Upper lobe of left lung (tissue), 6 donors: ENCODE data around the gene COG4. TPM values are rescaled to one million over a fixed set of nuclear protein-coding genes. Genes with fewer than 3 reads are reported as not detected.
"Not testable (repeated sequence)": the region's sequence is repeated elsewhere in the genome, so short reads cannot be mapped to it uniquely, and the experiment has no call there.

Source experiments
- ATAC-seq, 2 donors: fragments of 200-7000 bp; cut with Tn5 transposase; one replicate each; pipeline ENCODE4 v1.9.1; 2022; ENCODE audit warnings: mild to moderate bottlenecking in 2 of 2, moderate library complexity in 2 of 2; ENCODE audit not compliant: low FRiP score in 2 of 2
- DNase-seq, 2 donors: peaks; one replicate each; pipeline ENCODE4 v3.0.0-alpha.2; 2019 to 2020
- H3K27ac ChIP-seq, 4 donors: fragments of 200-600 bp; sonication (generic); one replicate each; pipeline ENCODE4 v1.5.1; 2016 to 2019
- H3K27me3 ChIP-seq, 4 donors: fragments of 200-600 bp; sonication (generic); one replicate each; pipeline ENCODE4 v1.5.1; 2017 to 2019
- H3K36me3 ChIP-seq, 4 donors: fragments of 200-600 bp; sonication (generic); one replicate each; pipeline ENCODE4 v1.5.1; 2016 to 2019
- H3K4me1 ChIP-seq, 4 donors: fragments of 200-600 bp; sonication (generic); one replicate each; pipeline ENCODE4 v1.5.1; 2018 to 2019
- H3K4me3 ChIP-seq, 4 donors: fragments of 200-600 bp; sonication (generic); one replicate each; pipeline ENCODE4 v1.5.1; 2017 to 2019; ENCODE audit warnings: mild to moderate bottlenecking in 2 of 4, moderate library complexity in 1 of 4
- H3K9me3 ChIP-seq, 4 donors: fragments of 200-600 bp; sonication (generic); one replicate each; pipeline ENCODE4 v1.5.1; 2018 to 2019
- EP300 ChIP-seq, 4 donors: sonication (generic); formaldehyde crosslinking; IDR thresholded peaks; one replicate each; pipeline ENCODE4 v1.5.1; 2017; ENCODE audit warnings: antibody characterized with exemption in 4 of 4, control low read depth in 2 of 4
- POLR2A ChIP-seq, 4 donors: fragments of 450-650 bp; IDR thresholded peaks; one replicate each; pipeline ENCODE4 v1.5.1; 2016 to 2017; ENCODE audit warnings: antibody characterized with exemption in 4 of 4, mild to moderate bottlenecking in 2 of 4
- POLR2AphosphoS5 ChIP-seq, 2 donors: sonication (generic); formaldehyde crosslinking; IDR thresholded peaks; one replicate each; pipeline ENCODE4 v1.5.1; 2017; ENCODE audit warnings: antibody characterized with exemption in 2 of 2
- WGBS, 2 donors: methylation state at CpG; one replicate each; pipeline ENCODE4 v1.1.5; 2017 to 2018; 5-methylcytosine and 5-hydroxymethylcytosine counted together
- total RNA-seq, 6 donors: library from RNA; depleted of rRNA in 4 of 6; stranded (reverse); fragments of >200 nt in 4 of 6; gene quantifications; one replicate each; pipeline versions ENCODE4 v1.1.0 to v1.2.1, GENCODE V29; 2016 to 2021
- TF ChIP-seq, protein P1 (sequence below), 6 experiments: fragments of 450-650 bp in 4 of 6; fragments of 200-600 bp in 2 of 6; sonication (generic) in 2 of 6; IDR thresholded peaks; one replicate each; pipeline ENCODE4 v1.5.1; 2016 to 2019; ENCODE audit warnings: antibody characterized with exemption in 6 of 6
- donor health status: DM: no; HTN: no; CAD: no; lungs with moderate emphysema.
- donor health status: DM: no; HTN: yes; CAD: no; lungs with severe emphysema.

COG4 gene
- total RNA-seq, 6 donors from 2014 or later = 35.0 to 111 (median 59.6) TPM

DNA sequence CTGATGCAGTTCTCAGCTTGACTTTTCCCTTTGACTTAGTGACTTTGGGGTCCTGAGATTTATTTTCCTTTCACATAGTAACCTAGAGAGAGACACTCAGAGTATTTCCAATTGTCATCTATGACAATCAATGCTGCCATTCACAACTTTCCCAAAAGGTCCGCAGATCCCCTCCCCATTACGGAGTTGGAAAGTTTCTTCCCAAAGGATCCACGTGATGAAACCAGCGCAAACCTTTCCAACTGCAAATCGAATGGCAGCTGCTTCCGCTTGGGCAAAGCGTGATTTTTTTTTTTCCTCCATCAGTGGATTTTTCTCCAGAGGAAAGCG is 69.5 kb downstream of the COG4 start:
- peak overlapping the region; percentile 83 to 99 (median 89) for H3K4me3 ChIP-seq
- DNase-seq = no peak
- peak overlapping the region; percentile 91 to 100 (median 97) for H3K27ac ChIP-seq
- H3K4me1 ChIP-seq = peaks cover 6 to 22% (median 13%) of the 10 kb centered on the region in 4 donors
- TF ChIP-seq EP300 (IDR thresholded peaks at IDR 0.05) (no peak), POLR2A (IDR thresholded peaks at IDR 0.05) (no peak), POLR2AphosphoS5 (IDR thresholded peaks at IDR 0.05) (no peak)
- TF ChIP-seq, protein P1, sequence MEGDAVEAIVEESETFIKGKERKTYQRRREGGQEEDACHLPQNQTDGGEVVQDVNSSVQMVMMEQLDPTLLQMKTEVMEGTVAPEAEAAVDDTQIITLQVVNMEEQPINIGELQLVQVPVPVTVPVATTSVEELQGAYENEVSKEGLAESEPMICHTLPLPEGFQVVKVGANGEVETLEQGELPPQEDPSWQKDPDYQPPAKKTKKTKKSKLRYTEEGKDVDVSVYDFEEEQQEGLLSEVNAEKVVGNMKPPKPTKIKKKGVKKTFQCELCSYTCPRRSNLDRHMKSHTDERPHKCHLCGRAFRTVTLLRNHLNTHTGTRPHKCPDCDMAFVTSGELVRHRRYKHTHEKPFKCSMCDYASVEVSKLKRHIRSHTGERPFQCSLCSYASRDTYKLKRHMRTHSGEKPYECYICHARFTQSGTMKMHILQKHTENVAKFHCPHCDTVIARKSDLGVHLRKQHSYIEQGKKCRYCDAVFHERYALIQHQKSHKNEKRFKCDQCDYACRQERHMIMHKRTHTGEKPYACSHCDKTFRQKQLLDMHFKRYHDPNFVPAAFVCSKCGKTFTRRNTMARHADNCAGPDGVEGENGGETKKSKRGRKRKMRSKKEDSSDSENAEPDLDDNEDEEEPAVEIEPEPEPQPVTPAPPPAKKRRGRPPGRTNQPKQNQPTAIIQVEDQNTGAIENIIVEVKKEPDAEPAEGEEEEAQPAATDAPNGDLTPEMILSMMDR (IDR thresholded peaks at IDR 0.05) = no peak
- WGBS, 2 donors = 0% methylated on average over 8 of the region's 8 CpGs
- peak in 1 of 2 donors; percentile 51 for ATAC-seq
- H3K36me3 ChIP-seq = no peaks in the 10 kb centered on the region
- no peaks in the 10 kb centered on the region for H3K9me3 ChIP-seq
- no peaks in the 10 kb centered on the region for H3K27me3 ChIP-seq

DNA sequence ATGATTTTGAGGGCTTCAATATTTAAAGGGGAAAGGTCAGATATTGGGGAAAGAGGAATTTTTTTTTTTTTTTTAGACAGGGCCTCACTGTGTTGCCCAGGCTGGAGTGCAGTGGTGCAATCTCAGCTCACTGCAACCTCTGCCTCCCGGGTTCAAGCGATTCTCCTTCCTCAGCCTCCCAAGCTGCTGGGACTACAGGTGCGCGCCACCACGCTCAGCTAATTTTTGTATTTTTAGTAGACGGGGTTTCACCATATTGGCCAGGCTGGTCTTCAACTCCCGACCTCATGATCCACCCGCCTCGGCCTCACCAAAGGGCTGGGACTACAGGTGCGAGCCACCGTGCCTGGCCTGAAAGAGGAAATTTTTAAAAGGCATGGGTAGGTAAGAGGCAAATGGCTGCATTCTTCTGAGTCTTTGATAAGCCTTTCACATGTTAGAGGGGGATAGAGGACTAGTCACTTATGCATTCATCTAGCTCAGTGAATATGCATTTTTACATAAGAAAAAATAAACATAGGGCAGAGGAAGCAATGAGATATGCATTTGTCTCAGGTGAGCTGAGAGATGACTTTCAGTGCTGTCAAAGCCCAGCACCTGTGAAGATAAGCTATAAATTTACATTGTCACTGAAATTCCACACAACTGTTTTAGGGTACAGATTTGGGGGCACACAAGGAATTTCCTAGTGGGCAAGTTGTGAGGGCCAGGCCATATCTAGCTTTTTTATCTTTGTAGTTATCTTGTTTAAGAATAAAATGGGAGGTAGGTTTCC is 70.0 kb downstream of the COG4 start:
- peak overlapping the region in 3 of 4 donors; percentile 83 to 89 (median 89) for H3K4me3 ChIP-seq
- H3K27me3 ChIP-seq = no peaks in the 10 kb centered on the region
- no peak for TF ChIP-seq POLR2AphosphoS5 (IDR thresholded peaks at IDR 0.05)
- H3K27ac ChIP-seq = peak overlapping the region in 2 of 4 donors; percentile 98 to 100
- 95% methylated on average over 11 of the region's 11 CpGs for WGBS, 2 donors
- no peaks in the 10 kb centered on the region for H3K36me3 ChIP-seq
- H3K4me1 ChIP-seq = peaks cover 6 to 22% (median 13%) of the 10 kb centered on the region in 4 donors
- no peaks in the 10 kb centered on the region for H3K9me3 ChIP-seq
- DNase-seq (no peak), ATAC-seq (no peak)

GRCh38 chr16:70451004-70451340 is 72.4 kb downstream of the COG4 start:
- not testable (repeated sequence) for H3K27me3 ChIP-seq, H3K36me3 ChIP-seq, H3K9me3 ChIP-seq, H3K4me3 ChIP-seq, H3K27ac ChIP-seq, ATAC-seq
- H3K4me1 ChIP-seq = peaks cover 6 to 17% (median 12%) of the 10 kb centered on the region in 4 donors
- WGBS, 2 donors = 69 to 73% methylated on average over 3 to 4 of the region's 25 CpGs
- DNase-seq = peak in 1 of 2 donors; percentile 79

DNA sequence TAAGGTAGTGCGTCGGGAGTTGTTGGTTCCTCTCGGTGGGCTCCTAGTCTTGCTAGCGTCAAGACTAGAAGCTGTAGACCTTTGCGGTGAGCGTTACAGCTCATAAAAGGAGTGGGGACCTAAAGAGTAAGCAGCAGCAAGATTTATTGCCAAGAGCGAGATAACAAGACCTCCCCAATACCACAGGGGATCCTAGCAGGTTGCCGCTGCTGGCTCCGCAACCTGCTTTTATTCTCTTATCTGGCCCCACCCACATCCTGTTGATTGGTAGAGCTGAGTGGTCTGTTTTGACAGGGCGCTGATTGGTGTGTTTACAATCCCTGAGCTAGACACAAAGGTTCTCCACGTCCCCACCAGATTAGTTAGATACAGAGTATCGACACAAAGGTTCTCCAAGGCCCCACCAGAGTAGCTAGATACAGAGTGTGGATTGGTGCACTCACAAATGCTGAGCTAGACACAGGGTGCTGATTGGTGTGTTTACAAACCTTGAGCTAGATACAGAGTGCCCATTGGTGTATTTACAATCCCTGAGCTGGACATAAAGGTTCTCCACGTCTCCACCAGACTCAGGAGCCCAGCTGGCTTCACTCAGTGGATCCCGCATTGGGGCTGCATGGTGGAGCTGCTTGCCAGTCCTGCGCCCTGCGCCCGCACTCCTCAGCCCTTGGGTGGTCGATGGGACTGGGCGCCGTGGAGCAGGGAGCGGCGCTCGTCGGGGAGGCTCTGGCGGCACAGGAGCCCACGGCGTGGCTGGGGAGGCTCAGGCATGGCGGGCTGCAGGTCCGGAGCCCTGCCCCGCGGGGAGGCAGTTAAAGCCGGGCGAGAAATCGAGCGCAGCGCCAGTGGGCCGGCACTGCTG is 73.0 kb downstream of the COG4 start:
- not testable (repeated sequence) for H3K27ac ChIP-seq, H3K4me3 ChIP-seq, ATAC-seq, H3K36me3 ChIP-seq, H3K27me3 ChIP-seq, H3K9me3 ChIP-seq
- DNase-seq = peak in 1 of 2 donors; percentile 80
- WGBS, 2 donors = 81 to 84% methylated on average over 14 to 25 of the region's 37 CpGs
- peaks cover 6 to 11% (median 9%) of the 10 kb centered on the region in 4 donors for H3K4me1 ChIP-seq

DNA sequence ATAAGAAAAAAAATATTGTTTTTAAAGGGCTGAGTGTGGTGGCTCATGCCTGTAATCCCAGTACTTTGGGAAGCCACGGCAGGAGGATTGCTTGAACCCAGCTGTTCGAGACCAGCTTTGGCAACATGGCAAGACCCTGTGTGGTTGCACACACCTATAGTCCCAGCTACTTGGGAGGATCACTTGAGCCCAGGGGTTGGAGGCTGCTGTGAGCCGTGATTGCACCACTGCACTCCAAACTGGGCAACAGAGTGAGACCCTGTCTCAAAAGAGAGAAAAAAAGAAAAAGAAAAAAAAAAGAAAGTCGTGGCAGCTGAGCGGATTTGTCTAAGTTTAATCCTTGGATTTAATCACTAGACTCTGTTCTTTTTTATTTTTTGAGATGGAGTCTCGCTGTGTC is 75.3 kb downstream of the COG4 start:
- H3K4me1 ChIP-seq = no peaks in the 10 kb centered on the region
- H3K9me3 ChIP-seq = no peaks in the 10 kb centered on the region
- ATAC-seq (no peak), DNase-seq (no peak)
- no peak overlapping the region for H3K4me3 ChIP-seq
- TF ChIP-seq EP300 (IDR thresholded peaks at IDR 0.05) (no peak), POLR2AphosphoS5 (IDR thresholded peaks at IDR 0.05) (no peak), POLR2A (IDR thresholded peaks at IDR 0.05) (no peak)
- TF ChIP-seq, protein P1 (IDR thresholded peaks at IDR 0.05) = no peak
- no peaks in the 10 kb centered on the region for H3K36me3 ChIP-seq
- H3K27ac ChIP-seq = no peak overlapping the region
- H3K27me3 ChIP-seq = no peaks in the 10 kb centered on the region
- 85 to 95% methylated on average over 6 of the region's 6 CpGs for WGBS, 2 donors

DNA sequence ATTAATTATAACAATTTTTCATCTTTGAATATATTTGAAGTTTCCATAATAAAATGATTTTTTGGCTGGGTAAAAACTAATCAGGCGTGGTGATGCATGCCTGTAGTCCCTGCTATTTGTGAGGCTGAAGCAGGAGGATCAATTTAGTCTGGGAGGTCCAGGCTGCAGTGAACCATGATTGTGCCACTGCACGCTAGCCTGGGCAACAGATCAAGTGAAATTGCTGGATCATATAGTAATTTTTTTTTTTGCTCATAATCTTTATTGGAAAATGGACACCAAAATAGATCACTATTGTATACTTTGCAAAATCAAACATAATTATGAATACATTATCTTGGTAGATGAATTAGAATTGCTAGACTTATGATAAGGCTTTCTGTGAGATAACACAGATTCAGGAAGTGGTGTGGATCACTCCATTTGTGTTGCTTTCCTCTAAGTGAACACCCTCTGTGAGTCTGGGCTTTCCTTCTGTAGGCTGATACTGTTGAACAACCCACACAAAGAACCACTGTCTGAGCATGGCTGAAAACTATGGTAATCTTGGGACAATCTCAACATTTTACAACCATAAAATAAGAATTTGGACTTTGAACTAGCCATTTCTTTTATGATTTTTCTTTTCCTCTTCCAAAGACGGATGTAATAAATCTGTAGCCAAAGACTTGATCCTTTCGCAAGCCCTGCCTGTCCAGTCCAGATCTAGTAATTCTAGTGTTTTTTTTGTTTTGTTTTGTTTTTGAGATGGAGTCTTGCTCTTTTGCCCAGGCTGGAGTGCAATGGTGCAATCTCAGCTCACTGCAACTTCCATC is 78.9 kb downstream of the COG4 start:
- no peak overlapping the region for H3K27ac ChIP-seq
- ATAC-seq (no peak), DNase-seq (no peak)
- H3K36me3 ChIP-seq = no peaks in the 10 kb centered on the region
- peaks cover 0 to 6% (median 5%) of the 10 kb centered on the region in 4 donors for H3K4me1 ChIP-seq
- no peak overlapping the region for H3K4me3 ChIP-seq
- TF ChIP-seq POLR2AphosphoS5 (IDR thresholded peaks at IDR 0.05) = no peak
- TF ChIP-seq, protein P1 (IDR thresholded peaks at IDR 0.05) = no peak
- no peak for TF ChIP-seq EP300 (IDR thresholded peaks at IDR 0.05)
- no peak for TF ChIP-seq POLR2A (IDR thresholded peaks at IDR 0.05)
- WGBS, 2 donors = 81 to 91% methylated on average over 4 of the region's 4 CpGs
- no peaks in the 10 kb centered on the region for H3K27me3 ChIP-seq
- H3K9me3 ChIP-seq = no peaks in the 10 kb centered on the region
